ENCODE measurements around the gene SNX25. TPM values are rescaled to one million over a fixed set of nuclear protein-coding genes. Genes with fewer than 3 reads are reported as not detected.

The SNX25 gene
- total and polyA plus RNA-seq, 2 of the 13 experiments (the other 11 are each of a cell fraction or from before 2014, with no cell fraction given) = 23.4 to 23.5 TPM

- Histone ChIP-seq H2AFZ (ENCODE audit: low read length) (no peak overlapping the region), H3K27ac (ENCODE audit: extremely low read length, insufficient read depth, low read length) (no peak overlapping the region), H3K79me2 (ENCODE audit: insufficient read depth, low read length) (no peaks in the 10 kb centered on the region), H3K4me1 (ENCODE audit: insufficient read depth, low read length) (peaks cover 8% of the 10 kb centered on the region), H3K9ac (ENCODE audit: insufficient read depth, low read depth, low read length) (no peak overlapping the region), H3K4me2 (ENCODE audit: low read depth, low read length) (no peak overlapping the region), H3K36me3 (replicated peaks in 1 of 2; ENCODE audit: control insufficient read depth in 1 of 2, insufficient read depth in 2 of 2, low read length in 2 of 2) (peaks cover 10 to 43% of the 10 kb centered on the region in 2 experiments; a peak in 4 of 5 replicates), H3K9me3 (ENCODE audit: low read length) (no peaks in the 10 kb centered on the region), H3K4me3 (replicated peaks in 1 of 3; ENCODE audit: insufficient read depth in 1 of 3, low read depth in 2 of 3, low read length in 3 of 3) (no peak overlapping the region), H4K20me1 (ENCODE audit: insufficient read depth, low read length) (no peaks in the 10 kb centered on the region), H3K27me3 (ENCODE audit: control insufficient read depth in 1 of 2, insufficient read depth in 2 of 2, low read length in 2 of 2) (no peaks in the 10 kb centered on the region)
- intact Hi-C loops (cut with micrococcal nuclease; ENCODE audit: unreplicated experiment) = no loop called here
- FAIRE-seq (no peak), ATAC-seq (no peak), DNase-seq (ENCODE audit: low spot score) (no peak)
- POLR2A ChIA-PET = no interaction called here
- WGBS (ENCODE audit: low lambda C conversion rate) = 93% methylated on average over 5 of the region's 5 CpGs
- no peak for TF ChIP-seq NFE2L1 (CRISPR knock-in tag; IDR thresholded peaks at IDR 0.05; ENCODE audit: borderline replicate concordance)
- TF ChIP-seq ZBTB7A (CRISPR knock-in tag; IDR thresholded peaks at IDR 0.05) = no peak
- TF ChIP-seq ZNF335 (CRISPR knock-in tag; IDR thresholded peaks at IDR 0.05) = no peak
- TF ChIP-seq NFE2 (CRISPR knock-in tag; IDR thresholded peaks at IDR 0.05) = no peak
- TF ChIP-seq, protein P1, sequence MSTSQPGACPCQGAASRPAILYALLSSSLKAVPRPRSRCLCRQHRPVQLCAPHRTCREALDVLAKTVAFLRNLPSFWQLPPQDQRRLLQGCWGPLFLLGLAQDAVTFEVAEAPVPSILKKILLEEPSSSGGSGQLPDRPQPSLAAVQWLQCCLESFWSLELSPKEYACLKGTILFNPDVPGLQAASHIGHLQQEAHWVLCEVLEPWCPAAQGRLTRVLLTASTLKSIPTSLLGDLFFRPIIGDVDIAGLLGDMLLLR (CRISPR knock-in tag; IDR thresholded peaks at IDR 0.05) = no peak
- no peak for TF ChIP-seq STAT5B (CRISPR knock-in tag; IDR thresholded peaks at IDR 0.05)
- TF ChIP-seq POLR2G (IDR thresholded peaks at IDR 0.05; ENCODE audit: low read depth, low read length) = no peak
- no peak for TF ChIP-seq ELF1 (CRISPR knock-in tag; IDR thresholded peaks at IDR 0.05)
- TF ChIP-seq SP4 (CRISPR knock-in tag; IDR thresholded peaks at IDR 0.05) = no peak
- TF ChIP-seq ZNF235 (CRISPR knock-in tag; IDR thresholded peaks at IDR 0.05; ENCODE audit: borderline replicate concordance) = no peak
- no peak for TF ChIP-seq SRSF1 (optimal IDR thresholded peaks at IDR 0.05; ENCODE audit: low read depth, low read length)
- no TSS peak for BruUV-seq (replicated peaks)
- CTCF ChIA-PET (ENCODE audit: low intra/inter-chr PET ratio, low total read pairs) = no interaction called here
- in situ Hi-C loops (cut with HindIII; ENCODE audit: extremely low pct_ligation_motif_present, low pct_unique_long_range_greater_than_20kb) = no loop called here
Measured at GRCh38 chr4:185357211-185357610, 147.8 kb downstream of the SNX25 start.
